Mucosa of descending colon (tissue), 3 donors: ENCODE data around the gene MTERF2. TPM values are rescaled to one million over a fixed set of nuclear protein-coding genes. Genes with fewer than 3 reads are reported as not detected.
"Not testable (repeated sequence)": the region's sequence is repeated elsewhere in the genome, so short reads cannot be mapped to it uniquely, and the experiment has no call there.

Experiments used
- ATAC-seq: fragments of 200-7000 bp; cut with Tn5 transposase; one replicate; pipeline ENCODE4 v1.9.1; 2020; ENCODE audit warnings: mild to moderate bottlenecking, moderate library complexity
- DNase-seq, 3 donors: peaks; one replicate each; pipeline ENCODE4 v3.0.0-alpha.2; 2020
- H3K36me3 ChIP-seq: fragments of 200-600 bp; one replicate; pipeline ENCODE4 v1.8.0; 2021; ENCODE audit warnings: low read depth, mild to moderate bottlenecking
- H3K4me1 ChIP-seq: fragments of 200-600 bp; one replicate; pipeline ENCODE4 v1.8.0; 2021; ENCODE audit warnings: low read depth, mild to moderate bottlenecking
- H3K4me3 ChIP-seq: fragments of 200-600 bp; one replicate; pipeline ENCODE4 v1.8.0; 2021; ENCODE audit warnings: mild to moderate bottlenecking
- H3K9me3 ChIP-seq: fragments of 200-600 bp; one replicate; pipeline ENCODE4 v1.8.0; 2021; ENCODE audit warnings: mild to moderate bottlenecking
- intact Hi-C, 2 donors: fragments of 100-400 bp; cut with DNase I in 1 of 2; cut with micrococcal nuclease in 1 of 2; formaldehyde crosslinking; loops; one replicate each; pipeline versions ENCODE4 v1.11.0 to v1.11.1; 2022; cut with DNase I, micrococcal nuclease
- total RNA-seq, 3 donors: library from RNA; stranded (reverse); fragmentation: NEBNext Ultra II Directional in 2 of 3; extraction: Animal tissue kit (Norgen Biotek cat#: 25700) in 2 of 3; gene quantifications; one replicate each; pipeline versions ENCODE4 v1.2.1 to v1.2.4, GENCODE V29; 2021 to 2023
- TF ChIP-seq, protein P1 (sequence below): fragments of 200-600 bp; IDR thresholded peaks from one replicate; pipeline ENCODE4 v1.8.0; 2022; ENCODE audit warnings: antibody characterized with exemption, mild to moderate bottlenecking
- donor health status: DM: no; HTN: no; CAD: no; lungs with moderate emphysema.
- donor health status: DM: no; HTN: no; CAD: no.
- donor health status: DM: no; HTN: yes; CAD: no.

The MTERF2 gene
- total RNA-seq, 3 donors from 2014 or later, result 11.0 to 17.6 (median 12.0) TPM

GRCh38 chr12:107017042-107017441, 30.1 kb upstream of the MTERF2 start:
- ATAC-seq (no peak), DNase-seq (no peak)
- TF ChIP-seq, protein P1, sequence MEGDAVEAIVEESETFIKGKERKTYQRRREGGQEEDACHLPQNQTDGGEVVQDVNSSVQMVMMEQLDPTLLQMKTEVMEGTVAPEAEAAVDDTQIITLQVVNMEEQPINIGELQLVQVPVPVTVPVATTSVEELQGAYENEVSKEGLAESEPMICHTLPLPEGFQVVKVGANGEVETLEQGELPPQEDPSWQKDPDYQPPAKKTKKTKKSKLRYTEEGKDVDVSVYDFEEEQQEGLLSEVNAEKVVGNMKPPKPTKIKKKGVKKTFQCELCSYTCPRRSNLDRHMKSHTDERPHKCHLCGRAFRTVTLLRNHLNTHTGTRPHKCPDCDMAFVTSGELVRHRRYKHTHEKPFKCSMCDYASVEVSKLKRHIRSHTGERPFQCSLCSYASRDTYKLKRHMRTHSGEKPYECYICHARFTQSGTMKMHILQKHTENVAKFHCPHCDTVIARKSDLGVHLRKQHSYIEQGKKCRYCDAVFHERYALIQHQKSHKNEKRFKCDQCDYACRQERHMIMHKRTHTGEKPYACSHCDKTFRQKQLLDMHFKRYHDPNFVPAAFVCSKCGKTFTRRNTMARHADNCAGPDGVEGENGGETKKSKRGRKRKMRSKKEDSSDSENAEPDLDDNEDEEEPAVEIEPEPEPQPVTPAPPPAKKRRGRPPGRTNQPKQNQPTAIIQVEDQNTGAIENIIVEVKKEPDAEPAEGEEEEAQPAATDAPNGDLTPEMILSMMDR, result no peak
- Histone ChIP-seq H3K4me1 (no peaks in the 10 kb centered on the region), H3K9me3 (no peaks in the 10 kb centered on the region), H3K36me3 (no peaks in the 10 kb centered on the region), H3K4me3 (no peak overlapping the region)
- intact Hi-C loops, result no loop called here

- Histone ChIP-seq H3K9me3 (no peaks in the 10 kb centered on the region), H3K4me1 (no peaks in the 10 kb centered on the region), H3K4me3 (no peak overlapping the region), H3K36me3 (no peaks in the 10 kb centered on the region)
- DNase-seq (peak in 1 of 3 donors; percentile 74), ATAC-seq (peak; percentile 99)
- TF ChIP-seq, protein P1, result no peak
- intact Hi-C loops, result no loop called here
These were observed 27.1 kb upstream of the MTERF2 start for GRCh38 chr12:107014055-107014454.

DNA sequence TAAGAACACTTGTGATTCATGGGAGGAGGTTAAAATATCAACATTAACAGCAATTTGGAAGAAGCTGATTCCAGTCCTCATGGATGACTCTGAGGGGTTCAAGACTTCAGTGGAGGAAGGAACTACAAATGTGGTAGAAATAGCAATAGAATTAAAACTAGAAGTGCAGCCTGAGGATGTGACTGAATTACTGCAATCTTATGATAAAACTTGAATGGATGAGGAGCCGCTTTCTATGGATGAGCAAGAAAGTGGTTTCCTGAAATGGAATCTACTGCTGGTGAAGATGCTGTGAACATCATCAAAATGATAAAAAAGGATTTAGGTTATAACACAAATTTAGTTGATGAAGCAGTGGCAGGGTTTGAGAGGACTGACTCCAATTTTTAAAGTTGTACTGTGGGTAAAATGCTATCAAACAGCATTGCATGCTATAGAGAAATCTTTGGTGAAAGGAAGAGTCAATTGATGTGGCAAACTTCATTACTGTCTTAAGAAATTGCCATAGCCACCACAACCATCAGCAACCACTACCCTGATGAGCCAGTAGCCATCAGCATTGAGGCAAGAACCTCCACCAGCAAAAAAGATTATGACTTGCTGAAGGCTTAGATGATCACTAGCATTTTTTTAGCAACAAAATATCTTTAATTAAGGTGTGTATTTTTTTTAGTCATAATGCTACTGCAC, 25.9 kb upstream of the MTERF2 start:
- TF ChIP-seq, protein P1, result no peak
- DNase-seq (no peak), ATAC-seq (no peak)
- Histone ChIP-seq H3K9me3 (no peaks in the 10 kb centered on the region), H3K4me3 (no peak overlapping the region), H3K36me3 (no peaks in the 10 kb centered on the region), H3K4me1 (no peaks in the 10 kb centered on the region)
- intact Hi-C loops, result no loop called here

DNA sequence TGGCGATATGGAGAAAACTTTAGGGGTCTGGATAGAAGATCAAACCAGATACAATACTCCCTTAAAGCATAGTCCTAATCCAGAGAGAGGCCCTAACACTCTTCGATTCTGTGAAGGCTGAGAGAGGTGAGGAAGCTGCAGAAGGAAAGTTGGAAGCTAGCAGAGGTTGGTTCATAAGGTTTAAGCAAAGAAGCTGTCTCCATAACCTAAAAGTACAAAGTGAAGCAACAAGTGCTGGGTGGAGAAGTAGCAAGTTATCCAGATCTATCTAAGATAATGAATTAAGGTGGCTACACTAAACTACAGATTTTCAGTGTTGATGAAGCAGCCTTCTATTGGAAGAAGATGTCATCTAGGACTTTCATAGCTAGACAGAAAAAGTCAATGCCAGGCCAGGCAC, 24.6 kb upstream of the MTERF2 start:
- no peak for ATAC-seq
- H3K9me3 ChIP-seq, result no peaks in the 10 kb centered on the region
- TF ChIP-seq, protein P1, result no peak
- no peak overlapping the region for H3K4me3 ChIP-seq
- no peaks in the 10 kb centered on the region for H3K4me1 ChIP-seq
- no peaks in the 10 kb centered on the region for H3K36me3 ChIP-seq
- DNase-seq, result no peak
- intact Hi-C loops, result no loop called here

GRCh38 chr12:107007411-107007810, 20.5 kb upstream of the MTERF2 start:
- H3K9me3 ChIP-seq, result no peaks in the 10 kb centered on the region
- intact Hi-C loops, result no loop called here
- TF ChIP-seq, protein P1, result no peak
- no peaks in the 10 kb centered on the region for H3K4me1 ChIP-seq
- H3K36me3 ChIP-seq, result no peaks in the 10 kb centered on the region
- DNase-seq (no peak), ATAC-seq (no peak)
- no peak overlapping the region for H3K4me3 ChIP-seq

DNA sequence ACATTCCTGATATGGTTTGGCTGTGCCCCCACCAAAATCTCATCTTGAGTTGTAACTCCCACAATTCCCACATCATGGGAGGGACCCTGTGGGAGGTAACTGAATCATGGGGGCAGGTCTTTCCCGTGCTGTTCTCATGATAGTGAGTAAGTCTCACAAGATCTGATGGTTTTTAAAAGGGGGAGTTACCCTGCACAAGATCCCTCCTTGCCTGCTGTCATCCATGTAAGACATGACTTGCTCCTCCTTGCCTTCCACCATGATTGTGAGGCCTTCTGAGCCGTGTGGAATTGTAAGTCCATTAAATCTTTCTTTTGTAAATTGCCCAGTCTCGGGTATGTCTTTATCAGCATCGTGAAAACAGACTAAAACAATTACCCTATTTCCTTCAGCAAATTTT, 15.7 kb upstream of the MTERF2 start:
- H3K4me1 ChIP-seq, H3K4me3 ChIP-seq, ATAC-seq, intact Hi-C loops, H3K9me3 ChIP-seq, DNase-seq, H3K36me3 ChIP-seq: not testable (repeated sequence)
